Measurements from ENCODE around the gene GRIK3.

GRCh38 chr1:36894824-36895223 lies 139.5 kb downstream of the GRIK3 start:
- TF ChIP-seq CTCF (IDR thresholded peaks at IDR 0.05) = no peak
- no peak for TF ChIP-seq ZFX (IDR thresholded peaks at IDR 0.05; ENCODE audit: borderline replicate concordance)

Measured in 22Rv1 (cell line).